ENCODE results near the gene CD69. TPM values are rescaled to one million over a fixed set of nuclear protein-coding genes. Genes with fewer than 3 reads are reported as not detected.

The CD69 gene
- 1.7 and 2.6 TPM in 2 replicates for total RNA-seq (2022)
- Bru-seq, nascent RNA, result percentile 53 among the genes with signal in this experiment
- percentile 26 among the genes with signal in this experiment for BruChase-seq, experiment 1, labeled RNA remaining after a 6-hour chase
- BruChase-seq, experiment 2, labeled RNA remaining after a 2-hour chase, result percentile 32 among the genes with signal in this experiment
- long read RNA-seq, result 0 reads

DNA sequence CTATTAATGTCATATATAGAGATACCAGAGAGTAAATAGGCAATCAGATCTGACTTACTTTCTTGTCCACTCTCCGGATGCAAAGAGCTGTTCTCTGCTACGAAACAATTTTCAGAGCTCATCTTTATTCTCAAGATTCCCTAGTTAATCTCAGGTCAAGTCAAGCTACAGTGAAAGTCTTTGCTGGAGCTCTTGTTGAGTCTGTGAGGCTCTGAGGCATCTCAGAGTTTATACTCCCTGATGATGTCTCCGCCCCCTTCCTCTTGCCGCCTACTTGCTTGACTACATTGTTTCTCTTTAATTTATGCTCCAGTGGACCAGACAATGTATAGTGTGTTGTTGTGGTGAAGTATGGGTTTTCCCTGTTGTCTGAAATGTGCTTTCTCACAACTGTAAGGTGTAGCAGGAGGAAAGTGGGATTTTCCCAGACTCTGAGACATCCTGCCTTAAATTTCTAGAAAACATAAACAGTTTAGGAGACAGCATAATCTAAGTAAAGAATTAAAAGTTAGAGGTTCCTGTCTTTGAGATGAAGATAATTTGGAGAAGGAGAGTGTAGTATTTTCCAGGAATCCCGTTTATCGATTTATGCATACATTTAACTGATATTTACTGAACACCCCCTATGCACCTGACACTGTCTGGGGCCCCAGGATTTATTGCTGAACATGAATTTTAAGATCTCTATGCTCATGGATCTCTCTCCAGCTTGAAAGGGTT lies at the start of gene CD69:
Gene CD69 (minus strand): TSS at position 203 of the 720 bp plus-strand sequence. CDS start 81 bp downstream, at position 122.
- peak; percentile 16 for DNase-seq
- intact Hi-C loops (cut with micrococcal nuclease; ENCODE audit: unreplicated experiment), result no loop called here
- no TSS peak for BruUV-seq (replicated peaks)

DNA sequence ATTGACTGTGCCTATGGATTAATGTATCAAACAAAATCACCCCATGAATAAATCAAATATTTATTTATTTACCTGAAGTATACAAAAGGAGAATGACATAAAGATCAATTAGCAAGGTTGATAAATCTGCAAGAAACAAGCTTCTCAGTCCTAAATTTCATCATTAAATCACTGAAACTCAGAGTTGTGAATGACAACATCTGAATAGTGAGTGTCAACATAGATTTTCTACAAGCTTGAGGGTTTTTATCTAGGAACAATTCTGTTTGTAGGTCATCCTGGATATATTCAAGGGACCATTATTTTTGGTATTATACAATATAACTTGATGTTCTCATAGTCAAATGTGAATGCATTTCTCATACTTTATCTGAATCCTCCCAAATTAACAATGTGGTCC lies 49.2 kb upstream of the CD69 start:
- Mint-ChIP-seq H3K4me3 (ENCODE audit: low read depth, unreplicated experiment) (no peak overlapping the region), H3K4me1 (ENCODE audit: low read depth, unreplicated experiment) (no peaks in the 10 kb centered on the region), H3K27ac (ENCODE audit: unreplicated experiment) (no peak overlapping the region), H3K36me3 (ENCODE audit: insufficient read depth, unreplicated experiment) (peaks cover 11% of the 10 kb centered on the region), H3K9me3 (ENCODE audit: low read depth, unreplicated experiment) (no peaks in the 10 kb centered on the region), H3K27me3 (ENCODE audit: unreplicated experiment) (no peaks in the 10 kb centered on the region)
- TF ChIP-seq, protein P1, sequence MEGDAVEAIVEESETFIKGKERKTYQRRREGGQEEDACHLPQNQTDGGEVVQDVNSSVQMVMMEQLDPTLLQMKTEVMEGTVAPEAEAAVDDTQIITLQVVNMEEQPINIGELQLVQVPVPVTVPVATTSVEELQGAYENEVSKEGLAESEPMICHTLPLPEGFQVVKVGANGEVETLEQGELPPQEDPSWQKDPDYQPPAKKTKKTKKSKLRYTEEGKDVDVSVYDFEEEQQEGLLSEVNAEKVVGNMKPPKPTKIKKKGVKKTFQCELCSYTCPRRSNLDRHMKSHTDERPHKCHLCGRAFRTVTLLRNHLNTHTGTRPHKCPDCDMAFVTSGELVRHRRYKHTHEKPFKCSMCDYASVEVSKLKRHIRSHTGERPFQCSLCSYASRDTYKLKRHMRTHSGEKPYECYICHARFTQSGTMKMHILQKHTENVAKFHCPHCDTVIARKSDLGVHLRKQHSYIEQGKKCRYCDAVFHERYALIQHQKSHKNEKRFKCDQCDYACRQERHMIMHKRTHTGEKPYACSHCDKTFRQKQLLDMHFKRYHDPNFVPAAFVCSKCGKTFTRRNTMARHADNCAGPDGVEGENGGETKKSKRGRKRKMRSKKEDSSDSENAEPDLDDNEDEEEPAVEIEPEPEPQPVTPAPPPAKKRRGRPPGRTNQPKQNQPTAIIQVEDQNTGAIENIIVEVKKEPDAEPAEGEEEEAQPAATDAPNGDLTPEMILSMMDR (IDR thresholded peaks at IDR 0.05; ENCODE audit: unreplicated experiment), result no peak
- BruUV-seq (replicated peaks), result no TSS peak
- intact Hi-C loops (cut with micrococcal nuclease; ENCODE audit: unreplicated experiment), result no loop called here
- CTCF ChIA-PET, result interaction anchor here (0.6 kb wide), 1 partner anchor 326 kb away, joined by 3 read pairs; no protein-coding TSS in a partner anchor
- DNase-seq, result no peak

More for the DNA sequence above, at the start of gene CD69:
- CTCF ChIA-PET, result interaction anchor here (0.9 to 1.8 kb wide), 2 partner anchors 37 to 249 kb away, joined by 3 to 7 read pairs; partner anchors contain the start of gene CLEC12B
- Mint-ChIP-seq H3K9me3 (ENCODE audit: low read depth, unreplicated experiment) (peaks cover 2% of the 10 kb centered on the region), H3K4me3 (ENCODE audit: low read depth, unreplicated experiment) (peak within 1 kb of the TSS; percentile 54), H3K36me3 (ENCODE audit: insufficient read depth, unreplicated experiment) (peaks cover 22% of the 10 kb centered on the region), H3K27me3 (ENCODE audit: unreplicated experiment) (no peaks in the 10 kb centered on the region), H3K4me1 (ENCODE audit: low read depth, unreplicated experiment) (peaks cover 52% of the 10 kb centered on the region), H3K27ac (ENCODE audit: unreplicated experiment) (peak within 1 kb of the TSS; percentile 57)
- TF ChIP-seq, protein P1 (IDR thresholded peaks at IDR 0.05; ENCODE audit: unreplicated experiment), result no peak

DNA sequence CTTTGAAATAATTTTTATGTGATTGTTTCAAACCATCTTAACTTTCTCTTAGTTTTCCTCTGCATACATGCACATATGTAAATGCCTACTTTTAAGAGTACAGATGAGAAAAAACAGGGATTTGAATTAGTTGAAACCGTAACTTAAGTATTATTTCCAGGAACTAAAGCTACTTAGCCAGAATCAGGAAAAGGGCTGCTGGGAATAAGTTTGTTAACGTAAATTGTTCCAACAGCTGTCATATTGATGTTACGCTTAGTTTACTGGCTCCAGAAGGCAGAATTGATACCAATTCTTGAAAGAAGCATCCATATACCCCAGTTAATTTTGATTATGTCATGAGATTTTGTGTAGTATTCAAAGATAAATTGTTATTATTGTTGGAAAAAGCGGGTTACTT lies 48.6 kb upstream of the CD69 start:
- peaks cover 11% of the 10 kb centered on the region for H3K36me3 Mint-ChIP-seq (ENCODE audit: insufficient read depth, unreplicated experiment)
- no peaks in the 10 kb centered on the region for H3K9me3 Mint-ChIP-seq (ENCODE audit: low read depth, unreplicated experiment)
- CTCF ChIA-PET, result interaction anchor here (0.6 kb wide), 1 partner anchor 327 kb away, joined by 3 read pairs; no protein-coding TSS in a partner anchor
- TF ChIP-seq, protein P1 (IDR thresholded peaks at IDR 0.05; ENCODE audit: unreplicated experiment), result no peak
- no TSS peak for BruUV-seq (replicated peaks)
- no peaks in the 10 kb centered on the region for H3K4me1 Mint-ChIP-seq (ENCODE audit: low read depth, unreplicated experiment)
- H3K27ac Mint-ChIP-seq (ENCODE audit: unreplicated experiment), result no peak overlapping the region
- DNase-seq, result no peak
- intact Hi-C loops (cut with micrococcal nuclease; ENCODE audit: unreplicated experiment), result no loop called here
- no peak overlapping the region for H3K4me3 Mint-ChIP-seq (ENCODE audit: low read depth, unreplicated experiment)
- H3K27me3 Mint-ChIP-seq (ENCODE audit: unreplicated experiment), result no peaks in the 10 kb centered on the region

DNA sequence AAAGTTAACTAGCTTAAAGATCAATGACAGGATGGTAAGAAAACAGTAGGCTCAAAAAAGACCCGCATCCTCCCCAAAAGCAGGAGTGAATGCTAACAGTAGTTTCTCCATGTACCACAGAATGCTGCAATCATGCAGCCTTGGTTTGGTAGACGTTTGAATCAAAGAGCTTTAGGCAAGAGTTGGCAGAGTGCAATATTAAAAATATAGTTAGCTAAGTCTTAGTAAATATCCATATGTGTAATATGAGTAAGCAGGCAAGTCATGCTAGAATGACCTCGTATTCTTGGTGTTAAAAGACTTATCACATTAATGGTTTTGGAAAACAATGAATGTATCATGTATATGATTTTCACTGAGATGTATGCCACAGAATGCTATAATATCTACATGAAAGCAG lies 47.8 kb upstream of the CD69 start:
- intact Hi-C loops (cut with micrococcal nuclease; ENCODE audit: unreplicated experiment), result no loop called here
- no peaks in the 10 kb centered on the region for H3K9me3 Mint-ChIP-seq (ENCODE audit: low read depth, unreplicated experiment)
- TF ChIP-seq, protein P1 (IDR thresholded peaks at IDR 0.05; ENCODE audit: unreplicated experiment), result no peak
- CTCF ChIA-PET, result no interaction called here
- H3K4me1 Mint-ChIP-seq (ENCODE audit: low read depth, unreplicated experiment), result no peaks in the 10 kb centered on the region
- no peak for DNase-seq
- no TSS peak for BruUV-seq (replicated peaks)
- no peak overlapping the region for H3K27ac Mint-ChIP-seq (ENCODE audit: unreplicated experiment)
- H3K36me3 Mint-ChIP-seq (ENCODE audit: insufficient read depth, unreplicated experiment), result peaks cover 5% of the 10 kb centered on the region
- H3K27me3 Mint-ChIP-seq (ENCODE audit: unreplicated experiment), result no peaks in the 10 kb centered on the region
- H3K4me3 Mint-ChIP-seq (ENCODE audit: low read depth, unreplicated experiment), result no peak overlapping the region
